ENCODE results near the gene ZNRF2.

The ZNRF2 gene

GRCh38 chr7:30403477-30403876 lies 119.1 kb downstream of the ZNRF2 start:
- Mint-ChIP-seq H3K27me3 (ENCODE audit: low read depth, poor library complexity) (no peaks in the 10 kb centered on the region), H3K27ac (no peak overlapping the region), H3K4me1 (no peaks in the 10 kb centered on the region), H3K9me3 (no peaks in the 10 kb centered on the region), H3K4me3 (no peak overlapping the region), H3K36me3 (ENCODE audit: low read depth) (peaks cover 13% of the 10 kb centered on the region)
- no peak for TF ChIP-seq CTCF (IDR thresholded peaks at IDR 0.05)
- DNase-seq = no peak

- no peak overlapping the region for H3K4me3 Mint-ChIP-seq
- DNase-seq = no peak
- peaks cover 13% of the 10 kb centered on the region for H3K36me3 Mint-ChIP-seq (ENCODE audit: low read depth)
- TF ChIP-seq CTCF (IDR thresholded peaks at IDR 0.05) = no peak
- no peak overlapping the region for H3K27ac Mint-ChIP-seq
- H3K4me1 Mint-ChIP-seq = no peaks in the 10 kb centered on the region
- no peaks in the 10 kb centered on the region for H3K27me3 Mint-ChIP-seq (ENCODE audit: low read depth, poor library complexity)
- H3K9me3 Mint-ChIP-seq = no peaks in the 10 kb centered on the region
Measured at GRCh38 chr7:30405179-30405578, 120.8 kb downstream of the ZNRF2 start.

- peaks cover 13% of the 10 kb centered on the region for H3K36me3 Mint-ChIP-seq (ENCODE audit: low read depth)
- H3K4me3 Mint-ChIP-seq = no peak overlapping the region
- TF ChIP-seq CTCF (IDR thresholded peaks at IDR 0.05) = no peak
- no peak overlapping the region for H3K27ac Mint-ChIP-seq
- H3K9me3 Mint-ChIP-seq = no peaks in the 10 kb centered on the region
- no peaks in the 10 kb centered on the region for H3K4me1 Mint-ChIP-seq
- no peaks in the 10 kb centered on the region for H3K27me3 Mint-ChIP-seq (ENCODE audit: low read depth, poor library complexity)
- no peak for DNase-seq
Measured at GRCh38 chr7:30406664-30407425, 122.4 kb downstream of the ZNRF2 start.

GRCh38 chr7:30411173-30411572 lies 126.8 kb downstream of the ZNRF2 start:
- no peak for DNase-seq
- peaks cover 3% of the 10 kb centered on the region for H3K27me3 Mint-ChIP-seq (ENCODE audit: low read depth, poor library complexity)
- no peak overlapping the region for H3K27ac Mint-ChIP-seq
- H3K9me3 Mint-ChIP-seq = peaks cover 12% of the 10 kb centered on the region
- no peaks in the 10 kb centered on the region for H3K4me1 Mint-ChIP-seq
- H3K4me3 Mint-ChIP-seq = no peak overlapping the region
- peaks cover 12% of the 10 kb centered on the region for H3K36me3 Mint-ChIP-seq (ENCODE audit: low read depth)
- no peak for TF ChIP-seq CTCF (IDR thresholded peaks at IDR 0.05)

GRCh38 chr7:30411897-30412296 lies 127.5 kb downstream of the ZNRF2 start:
- Mint-ChIP-seq H3K27ac (no peak overlapping the region), H3K36me3 (ENCODE audit: low read depth) (peaks cover 12% of the 10 kb centered on the region), H3K27me3 (ENCODE audit: low read depth, poor library complexity) (peaks cover 3% of the 10 kb centered on the region), H3K9me3 (peaks cover 12% of the 10 kb centered on the region), H3K4me1 (no peaks in the 10 kb centered on the region), H3K4me3 (no peak overlapping the region)
- TF ChIP-seq CTCF (IDR thresholded peaks at IDR 0.05) = no peak
- DNase-seq = no peak
